COLO829 (cell line): ENCODE measurements around the gene RPL7A.
"Not testable (repeated sequence)": the region's sequence is repeated elsewhere in the genome, so short reads cannot be mapped to it uniquely, and the experiment has no call there.

Source experiments
- DNase-seq: peaks from one replicate; pipeline ENCODE4 v3.0.0; 2012; ENCODE audit warnings: low spot score

RPL7A gene

GRCh38 chr9:133327834-133328484 is 20.1 kb upstream of the RPL7A start:
- no peak for DNase-seq

- not testable (repeated sequence) for DNase-seq
Observed at GRCh38 chr9:133329306-133330156, 18.5 kb upstream of the RPL7A start.

DNA sequence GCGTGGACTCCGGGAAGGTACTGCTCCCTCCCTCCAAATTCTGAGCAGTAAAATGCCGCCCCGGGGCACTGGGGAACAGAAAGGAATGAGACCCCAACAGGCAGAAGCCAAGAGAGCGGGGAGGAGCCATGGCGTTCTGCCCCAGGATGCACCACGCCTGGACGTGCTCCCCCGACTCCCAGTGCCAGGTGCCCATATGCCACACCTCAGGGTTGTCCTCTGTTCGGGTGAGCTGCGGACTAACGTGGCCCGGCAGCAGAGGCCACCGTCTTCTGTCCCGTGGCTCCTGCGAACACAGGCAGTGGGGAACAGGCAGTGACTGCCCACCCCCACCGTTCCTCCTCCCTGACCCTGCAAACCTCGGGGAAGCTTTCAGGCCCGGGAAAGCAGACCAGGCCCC is 16.8 kb upstream of the RPL7A start:
- DNase-seq: no peak

GRCh38 chr9:133331641-133332380 is 16.2 kb upstream of the RPL7A start:
- no peak for DNase-seq

- no peak for DNase-seq
Observed at GRCh38 chr9:133332381-133332730, 15.7 kb upstream of the RPL7A start.

GRCh38 chr9:133333011-133333410 is 15.0 kb upstream of the RPL7A start:
- DNase-seq: no peak

GRCh38 chr9:133333566-133333965 is 14.5 kb upstream of the RPL7A start:
- DNase-seq: no peak

GRCh38 chr9:133334161-133334560 is 13.9 kb upstream of the RPL7A start:
- no peak for DNase-seq

GRCh38 chr9:133334888-133335287 is 13.1 kb upstream of the RPL7A start:
- DNase-seq: not testable (repeated sequence)

- DNase-seq: peak; percentile 74
Observed at GRCh38 chr9:133335924-133336811, 11.8 kb upstream of the RPL7A start, which contains the start of gene SURF6. SURF6 (minus strand) TSS chr9:133336188; CDS start chr9:133336132, 56 bp downstream.

DNA sequence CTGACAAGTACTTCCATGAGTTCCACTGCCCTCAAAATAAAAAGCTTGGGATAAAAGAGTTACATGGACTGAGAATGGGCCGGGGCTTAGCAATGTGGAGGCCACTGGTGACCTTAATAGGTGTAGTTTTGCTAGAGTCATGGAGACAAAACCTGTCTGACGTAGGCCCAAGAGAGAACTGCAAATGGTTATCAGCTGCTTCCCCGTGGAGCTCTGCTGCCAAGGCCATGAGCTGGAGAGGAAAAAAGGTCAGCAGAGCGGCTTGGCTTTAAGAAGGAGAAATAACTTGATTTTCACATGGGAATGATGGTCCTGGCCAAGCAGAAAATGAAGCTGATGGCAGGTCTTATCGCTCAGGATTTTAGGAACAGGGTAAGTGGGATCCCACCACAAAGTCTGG is 8.4 kb upstream of the RPL7A start:
- no peak for DNase-seq

DNA sequence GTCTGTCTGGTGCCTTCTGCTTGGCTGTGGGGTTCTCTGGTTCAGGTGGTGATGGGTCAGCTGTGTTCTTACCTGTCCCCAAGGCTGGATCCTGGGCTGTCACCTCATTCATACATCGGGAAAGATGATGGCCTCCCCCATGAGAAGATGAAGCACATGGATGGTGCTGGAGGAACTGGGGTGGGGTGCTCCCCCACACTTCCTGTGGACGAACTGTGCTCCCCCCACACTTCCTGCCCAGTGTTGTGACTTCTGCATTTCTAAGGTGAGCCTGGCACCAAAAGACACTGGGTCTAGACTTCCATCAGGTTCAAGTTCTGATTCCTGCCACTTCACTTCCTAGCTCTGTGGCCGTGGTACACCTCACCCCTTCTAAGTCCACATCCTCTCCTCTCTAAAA is 7.8 kb upstream of the RPL7A start:
- no peak for DNase-seq

DNA sequence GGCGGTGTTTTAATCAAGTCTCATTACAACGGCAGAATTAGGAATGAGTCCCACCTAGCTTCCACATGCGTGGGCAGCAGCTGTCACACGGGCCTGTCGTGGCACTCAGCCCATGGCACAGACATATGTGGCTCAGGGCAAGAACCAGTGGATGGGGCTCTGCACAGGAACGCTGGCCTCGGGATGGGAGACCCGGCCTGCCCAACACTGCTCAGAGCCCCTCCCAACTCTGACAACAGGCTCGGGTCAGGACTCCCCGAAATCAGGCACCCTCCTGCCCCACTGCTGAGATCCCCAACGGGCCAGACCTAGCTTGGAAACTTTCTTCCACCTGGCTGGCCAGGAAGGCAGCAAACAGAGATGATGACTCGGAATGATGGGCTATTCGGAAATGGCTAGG is 7.1 kb upstream of the RPL7A start:
- DNase-seq: no peak

- no peak for DNase-seq
Observed at GRCh38 chr9:133341369-133342068, 6.5 kb upstream of the RPL7A start.

- no peak for DNase-seq
Observed at GRCh38 chr9:133342069-133342406, 6.0 kb upstream of the RPL7A start.

- DNase-seq: no peak
Observed at GRCh38 chr9:133342570-133342969, 5.4 kb upstream of the RPL7A start.

- no peak for DNase-seq
Observed at GRCh38 chr9:133344071-133344470, 3.9 kb upstream of the RPL7A start.

DNA sequence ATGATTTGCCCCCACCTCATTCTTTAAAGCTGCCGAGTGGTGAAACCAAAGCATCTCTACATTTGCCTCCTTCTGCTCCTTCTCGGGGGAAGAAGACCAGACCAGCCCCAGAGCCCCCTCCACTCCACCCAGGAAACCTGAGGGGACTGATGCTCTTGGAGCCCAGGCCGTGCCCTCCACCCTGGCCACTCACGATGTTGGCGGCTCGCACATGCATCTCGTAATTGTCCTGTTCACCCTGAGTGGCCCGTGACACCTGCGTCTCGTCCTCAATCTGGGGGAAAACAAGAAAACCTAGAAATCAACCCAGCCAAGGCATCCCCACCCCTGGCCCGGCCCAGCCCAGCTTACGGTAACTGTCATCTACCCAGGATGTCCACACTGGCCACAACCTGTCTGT is 3.0 kb upstream of the RPL7A start:
- no peak for DNase-seq

DNA sequence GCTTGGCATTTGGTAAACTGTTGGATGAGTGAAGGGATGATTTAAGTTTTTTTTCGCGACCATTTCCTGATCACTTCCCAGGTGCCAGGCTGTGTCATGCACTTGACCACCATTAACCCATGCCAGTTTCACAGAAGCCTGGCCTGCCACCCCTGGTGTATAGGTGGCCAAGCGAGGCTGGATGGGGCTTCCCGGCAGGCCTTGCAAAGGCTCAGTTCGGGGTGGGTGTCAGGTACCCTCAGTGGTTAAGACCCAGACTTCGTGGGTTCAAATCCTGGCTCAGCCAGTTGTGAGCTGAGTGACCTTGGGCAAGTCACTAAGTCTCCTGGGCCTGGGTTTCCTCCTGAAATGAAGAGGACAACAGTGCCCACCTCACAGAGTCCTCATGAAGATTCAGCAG is 2.4 kb upstream of the RPL7A start:
- DNase-seq: no peak

DNA sequence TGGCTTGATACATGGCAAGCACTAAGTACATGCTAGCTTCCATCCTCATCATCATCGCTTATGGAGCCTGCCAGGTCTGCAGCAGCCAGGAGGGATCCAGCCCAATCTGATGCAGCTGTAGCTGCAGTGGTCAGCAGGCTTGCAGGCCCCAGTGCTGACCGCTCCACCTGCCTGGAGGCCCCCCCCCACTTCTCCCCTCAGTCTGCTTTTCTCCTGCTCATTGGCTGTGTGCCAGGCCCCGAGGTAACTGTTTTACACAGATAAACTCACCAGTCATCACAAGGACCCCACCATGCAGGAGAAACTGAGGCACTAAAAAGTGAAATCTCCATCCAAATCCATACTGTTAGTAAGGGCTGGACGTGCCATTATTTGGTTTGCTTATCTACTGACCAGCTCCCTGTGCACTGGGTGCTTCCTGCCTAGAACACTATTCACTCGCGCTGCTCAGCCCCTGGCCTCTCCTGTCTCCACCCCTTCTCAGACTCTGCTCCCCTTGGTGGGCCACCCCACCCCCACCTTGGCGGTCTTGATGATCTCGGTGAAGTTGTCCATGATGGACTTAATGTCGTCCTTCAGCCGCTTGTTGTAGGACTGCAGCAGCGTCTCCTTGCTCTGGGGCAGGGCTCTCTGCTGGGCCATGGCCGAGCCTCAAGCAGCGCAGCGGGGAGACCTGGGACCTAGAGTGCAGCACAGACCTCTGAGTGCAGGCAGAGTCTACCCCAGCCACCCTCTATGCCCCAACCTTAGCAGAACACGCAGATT is 1.8 kb upstream of the RPL7A start:
- DNase-seq: no peak
